ENCODE data around the gene BCAR3.

Gene BCAR3

GRCh38 chr1:93615582-93616150 lies 66.0 kb downstream of the BCAR3 start:
- H3K36me3 ChIP-seq (ENCODE audit: low read length): no peaks in the 10 kb centered on the region
- no peaks in the 10 kb centered on the region for H3K9me3 ChIP-seq (ENCODE audit: insufficient read depth, low read length)
- H3K4me2 ChIP-seq (ENCODE audit: low read depth, low read length, poor library complexity, severe bottlenecking): no peak overlapping the region
- no peak overlapping the region for H2AFZ ChIP-seq (ENCODE audit: low read depth, low read length, severe bottlenecking)
- H3K27me3 ChIP-seq (ENCODE audit: low read length): no peaks in the 10 kb centered on the region
- H3K9ac ChIP-seq (ENCODE audit: low read length): no peak overlapping the region
- H3K4me3 ChIP-seq (ENCODE audit: insufficient read depth, low read length, poor library complexity, severe bottlenecking): no peak overlapping the region
- H3K27ac ChIP-seq (ENCODE audit: low read depth, low read length): no peak overlapping the region
- TF ChIP-seq EZH2phosphoT487 (conservative IDR thresholded peaks at IDR 0.05; ENCODE audit: low read length) (no peak), CTCF (IDR thresholded peaks at IDR 0.05; ENCODE audit: insufficient read depth, low read length, poor library complexity, severe bottlenecking) (no peak)
- no peaks in the 10 kb centered on the region for H3F3A ChIP-seq (ENCODE audit: insufficient read depth)
- H4K20me1 ChIP-seq (ENCODE audit: low read depth, low read length): no peaks in the 10 kb centered on the region
- H3K9me2 ChIP-seq (replicated peaks; ENCODE audit: insufficient read depth, low read length): no peaks in the 10 kb centered on the region
- H3K79me2 ChIP-seq (ENCODE audit: insufficient read depth, low read length): no peaks in the 10 kb centered on the region

GRCh38 chr1:93614986-93615581 lies 66.6 kb downstream of the BCAR3 start:
- Histone ChIP-seq H2AFZ (ENCODE audit: low read depth, low read length, severe bottlenecking) (no peak overlapping the region), H3K27me3 (ENCODE audit: low read length) (no peaks in the 10 kb centered on the region), H3K4me2 (ENCODE audit: low read depth, low read length, poor library complexity, severe bottlenecking) (no peak overlapping the region), H3K9ac (ENCODE audit: low read length) (no peak overlapping the region), H3K36me3 (ENCODE audit: low read length) (no peaks in the 10 kb centered on the region), H3K79me2 (ENCODE audit: insufficient read depth, low read length) (no peaks in the 10 kb centered on the region), H3K9me2 (replicated peaks; ENCODE audit: insufficient read depth, low read length) (no peaks in the 10 kb centered on the region), H4K20me1 (ENCODE audit: low read depth, low read length) (no peaks in the 10 kb centered on the region), H3K27ac (ENCODE audit: low read depth, low read length) (no peak overlapping the region), H3K4me3 (ENCODE audit: insufficient read depth, low read length, poor library complexity, severe bottlenecking) (no peak overlapping the region), H3F3A (ENCODE audit: insufficient read depth) (no peaks in the 10 kb centered on the region), H3K9me3 (ENCODE audit: insufficient read depth, low read length) (no peaks in the 10 kb centered on the region)
- TF ChIP-seq EZH2phosphoT487 (conservative IDR thresholded peaks at IDR 0.05; ENCODE audit: low read length) (no peak), CTCF (IDR thresholded peaks at IDR 0.05; ENCODE audit: insufficient read depth, low read length, poor library complexity, severe bottlenecking) (no peak)

GRCh38 chr1:93614541-93614940 lies 67.1 kb downstream of the BCAR3 start:
- no peaks in the 10 kb centered on the region for H3K9me3 ChIP-seq (ENCODE audit: insufficient read depth, low read length)
- H3K4me3 ChIP-seq (ENCODE audit: insufficient read depth, low read length, poor library complexity, severe bottlenecking): no peak overlapping the region
- no peaks in the 10 kb centered on the region for H4K20me1 ChIP-seq (ENCODE audit: low read depth, low read length)
- H2AFZ ChIP-seq (ENCODE audit: low read depth, low read length, severe bottlenecking): no peak overlapping the region
- H3K9me2 ChIP-seq (replicated peaks; ENCODE audit: insufficient read depth, low read length): no peaks in the 10 kb centered on the region
- no peaks in the 10 kb centered on the region for H3K79me2 ChIP-seq (ENCODE audit: insufficient read depth, low read length)
- no peak overlapping the region for H3K27ac ChIP-seq (ENCODE audit: low read depth, low read length)
- no peaks in the 10 kb centered on the region for H3K36me3 ChIP-seq (ENCODE audit: low read length)
- H3F3A ChIP-seq (ENCODE audit: insufficient read depth): no peaks in the 10 kb centered on the region
- no peaks in the 10 kb centered on the region for H3K27me3 ChIP-seq (ENCODE audit: low read length)
- TF ChIP-seq EZH2phosphoT487 (conservative IDR thresholded peaks at IDR 0.05; ENCODE audit: low read length): no peak
- H3K4me2 ChIP-seq (ENCODE audit: low read depth, low read length, poor library complexity, severe bottlenecking): no peak overlapping the region
- no peak overlapping the region for H3K9ac ChIP-seq (ENCODE audit: low read length)

GRCh38 chr1:93613898-93614297 lies 67.7 kb downstream of the BCAR3 start:
- no peak overlapping the region for H3K27ac ChIP-seq (ENCODE audit: low read depth, low read length)
- H3K4me2 ChIP-seq (ENCODE audit: low read depth, low read length, poor library complexity, severe bottlenecking): no peak overlapping the region
- no peak overlapping the region for H3K4me3 ChIP-seq (ENCODE audit: insufficient read depth, low read length, poor library complexity, severe bottlenecking)
- no peaks in the 10 kb centered on the region for H3K27me3 ChIP-seq (ENCODE audit: low read length)
- H3K9me2 ChIP-seq (replicated peaks; ENCODE audit: insufficient read depth, low read length): no peaks in the 10 kb centered on the region
- H3K79me2 ChIP-seq (ENCODE audit: insufficient read depth, low read length): no peaks in the 10 kb centered on the region
- H4K20me1 ChIP-seq (ENCODE audit: low read depth, low read length): no peaks in the 10 kb centered on the region
- no peaks in the 10 kb centered on the region for H3K36me3 ChIP-seq (ENCODE audit: low read length)
- H3F3A ChIP-seq (ENCODE audit: insufficient read depth): no peaks in the 10 kb centered on the region
- TF ChIP-seq CTCF (IDR thresholded peaks at IDR 0.05; ENCODE audit: insufficient read depth, low read length, poor library complexity, severe bottlenecking): no peak
- no peak for TF ChIP-seq EZH2phosphoT487 (conservative IDR thresholded peaks at IDR 0.05; ENCODE audit: low read length)
- H3K9me3 ChIP-seq (ENCODE audit: insufficient read depth, low read length): no peaks in the 10 kb centered on the region
- H2AFZ ChIP-seq (ENCODE audit: low read depth, low read length, severe bottlenecking): no peak overlapping the region
- H3K9ac ChIP-seq (ENCODE audit: low read length): no peak overlapping the region

Data from SU-DHL-6 (cell line).